Stomach smooth muscle (tissue), 2 donors: ENCODE data around the gene TUB.

Experiments used
- H3K27ac ChIP-seq: one replicate; pipeline ENCODE4 v1.7.0; 2013; ENCODE audit warnings: mild to moderate bottlenecking, low read length, inconsistent platforms
- H3K27me3 ChIP-seq, 2 donors: one replicate each; pipeline ENCODE4 v1.7.0; 2013; ENCODE audit warnings: low read length in 2 of 2; ENCODE audit not compliant: insufficient read depth in 2 of 2, control insufficient read depth in 1 of 2
- H3K36me3 ChIP-seq, 2 donors: one replicate each; pipeline ENCODE4 v1.7.0; 2013; ENCODE audit warnings: low read length in 2 of 2; ENCODE audit not compliant: control insufficient read depth in 2 of 2, insufficient read depth in 2 of 2
- H3K4me1 ChIP-seq: one replicate; pipeline ENCODE4 v1.7.0; 2013; ENCODE audit warnings: low read length; ENCODE audit not compliant: control insufficient read depth, insufficient read depth
- H3K4me3 ChIP-seq, 2 donors: one replicate each; pipeline ENCODE4 v1.7.0; 2013; ENCODE audit warnings: low read length in 2 of 2
- H3K9ac ChIP-seq, 2 donors: one replicate each; pipeline ENCODE4 v1.7.0; 2013; ENCODE audit warnings: low read length in 2 of 2, mild to moderate bottlenecking in 1 of 2
- H3K9me3 ChIP-seq, 2 donors: one replicate each; pipeline ENCODE4 v1.7.0; 2013; ENCODE audit warnings: low read length in 2 of 2; ENCODE audit not compliant: control insufficient read depth in 2 of 2
- donor health status: healthy.
- donor health status: Pancreatic carcinoma.

TUB gene

DNA sequence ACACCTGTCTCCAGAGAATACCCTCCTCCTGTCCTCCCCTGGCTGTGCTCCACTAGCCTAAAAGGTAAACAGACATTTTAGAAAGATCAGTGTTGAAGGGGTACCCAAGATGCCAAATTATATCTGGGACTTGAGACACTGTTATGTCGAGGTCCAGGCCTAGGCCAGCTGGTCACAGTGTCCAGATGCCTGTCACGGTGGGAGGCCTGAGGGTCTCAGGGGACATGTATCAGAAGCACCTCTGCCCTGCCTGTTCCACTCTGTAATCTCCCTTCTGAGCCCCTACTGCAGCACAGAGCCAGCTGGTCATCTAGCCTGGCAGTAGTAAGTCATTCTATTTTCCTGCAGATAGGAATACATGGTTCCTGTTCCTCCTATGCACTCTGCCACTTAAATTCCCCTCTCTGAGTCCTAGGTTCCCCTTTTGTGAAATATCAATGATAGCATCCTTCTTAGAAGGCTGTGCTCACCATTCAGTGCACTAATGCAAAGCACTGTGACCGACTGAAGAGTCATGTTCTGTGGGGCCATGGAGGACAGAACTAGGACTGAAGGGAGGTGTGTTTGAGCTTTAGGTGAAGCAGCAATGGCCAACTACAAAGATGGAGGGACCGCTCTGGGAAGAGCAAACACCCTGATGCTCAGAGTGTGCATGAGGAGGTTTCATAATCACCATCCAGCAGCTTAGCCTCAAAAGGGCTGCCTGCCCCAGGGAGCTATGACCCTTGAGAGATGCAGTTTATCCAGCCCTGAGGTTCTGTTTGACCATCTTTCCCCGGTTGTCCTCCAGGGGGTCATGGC is 44.8 kb upstream of the TUB start:
- H3K4me1 ChIP-seq, result peaks cover 7% of the 10 kb centered on the region
- H3K9ac ChIP-seq, result no peak overlapping the region
- H3K27ac ChIP-seq, result no peak overlapping the region
- no peaks in the 10 kb centered on the region for H3K27me3 ChIP-seq
- no peaks in the 10 kb centered on the region for H3K36me3 ChIP-seq
- H3K4me3 ChIP-seq, result no peak overlapping the region
- no peaks in the 10 kb centered on the region for H3K9me3 ChIP-seq

DNA sequence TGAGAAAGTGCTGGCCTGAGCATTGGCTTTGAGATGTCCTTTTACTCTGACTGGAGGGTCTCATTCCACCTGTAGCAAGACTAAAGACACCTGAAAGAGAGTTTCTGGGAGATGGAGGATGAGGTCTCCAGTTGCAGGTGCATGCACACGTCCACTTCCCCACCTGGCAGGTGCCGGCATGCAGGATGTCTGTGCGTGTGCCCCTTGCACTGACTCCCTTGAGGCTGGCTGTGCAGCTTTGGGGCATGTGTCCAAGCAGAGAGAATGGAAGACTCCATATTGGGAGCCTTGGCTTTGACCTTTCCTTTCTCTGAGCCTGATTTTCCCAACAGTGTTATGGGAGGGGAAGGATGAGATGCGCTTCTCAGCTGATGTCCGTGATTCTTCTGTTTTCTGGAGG is 44.0 kb upstream of the TUB start:
- no peaks in the 10 kb centered on the region for H3K36me3 ChIP-seq
- H3K4me3 ChIP-seq, result no peak overlapping the region
- H3K4me1 ChIP-seq, result peaks cover 7% of the 10 kb centered on the region
- H3K27ac ChIP-seq, result no peak overlapping the region
- H3K9ac ChIP-seq, result no peak overlapping the region
- H3K9me3 ChIP-seq, result no peaks in the 10 kb centered on the region
- H3K27me3 ChIP-seq, result no peaks in the 10 kb centered on the region

- Histone ChIP-seq H3K9me3 (no peaks in the 10 kb centered on the region), H3K27ac (no peak overlapping the region), H3K4me1 (peaks cover 2% of the 10 kb centered on the region), H3K4me3 (no peak overlapping the region), H3K36me3 (no peaks in the 10 kb centered on the region), H3K27me3 (no peaks in the 10 kb centered on the region), H3K9ac (no peak overlapping the region)
Measured at GRCh38 chr11:8038393-8038792, 42.6 kb upstream of the TUB start.

GRCh38 chr11:8038811-8039529 is 42.0 kb upstream of the TUB start:
- Histone ChIP-seq H3K9ac (no peak overlapping the region), H3K27me3 (no peaks in the 10 kb centered on the region), H3K9me3 (no peaks in the 10 kb centered on the region), H3K27ac (no peak overlapping the region), H3K4me3 (no peak overlapping the region), H3K4me1 (no peaks in the 10 kb centered on the region), H3K36me3 (no peaks in the 10 kb centered on the region)

- Histone ChIP-seq H3K27me3 (no peaks in the 10 kb centered on the region), H3K9ac (no peak overlapping the region), H3K36me3 (no peaks in the 10 kb centered on the region), H3K9me3 (no peaks in the 10 kb centered on the region), H3K4me3 (no peak overlapping the region), H3K4me1 (no peaks in the 10 kb centered on the region), H3K27ac (no peak overlapping the region)
Measured at GRCh38 chr11:8039530-8040260, 41.3 kb upstream of the TUB start.

- H3K27me3 ChIP-seq, result no peaks in the 10 kb centered on the region
- H3K27ac ChIP-seq, result no peak overlapping the region
- no peaks in the 10 kb centered on the region for H3K9me3 ChIP-seq
- H3K4me3 ChIP-seq, result no peak overlapping the region
- H3K36me3 ChIP-seq, result no peaks in the 10 kb centered on the region
- H3K4me1 ChIP-seq, result no peaks in the 10 kb centered on the region
- no peak overlapping the region for H3K9ac ChIP-seq
Measured at GRCh38 chr11:8040261-8040920, 40.6 kb upstream of the TUB start.

DNA sequence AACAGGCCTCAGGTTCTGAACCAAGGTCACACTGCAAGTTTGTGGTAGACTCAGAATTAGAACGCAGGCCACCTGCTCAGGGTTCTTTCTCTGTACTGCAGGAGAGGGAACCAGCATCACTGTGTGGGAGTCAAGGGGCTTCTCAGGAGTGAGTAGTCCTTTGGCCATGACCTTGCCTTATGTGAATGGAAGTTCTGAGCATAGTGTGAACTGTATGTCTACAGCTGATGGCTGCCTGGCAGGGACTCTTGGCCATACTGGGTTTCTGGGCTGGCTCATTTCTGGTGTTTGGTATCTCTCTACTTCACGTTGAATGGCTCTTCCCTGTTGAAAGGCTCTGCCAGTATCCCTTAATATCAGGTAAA is 40.1 kb upstream of the TUB start:
- Histone ChIP-seq H3K27me3 (no peaks in the 10 kb centered on the region), H3K4me1 (no peaks in the 10 kb centered on the region), H3K4me3 (no peak overlapping the region), H3K27ac (no peak overlapping the region), H3K9ac (no peak overlapping the region), H3K36me3 (no peaks in the 10 kb centered on the region), H3K9me3 (no peaks in the 10 kb centered on the region)

DNA sequence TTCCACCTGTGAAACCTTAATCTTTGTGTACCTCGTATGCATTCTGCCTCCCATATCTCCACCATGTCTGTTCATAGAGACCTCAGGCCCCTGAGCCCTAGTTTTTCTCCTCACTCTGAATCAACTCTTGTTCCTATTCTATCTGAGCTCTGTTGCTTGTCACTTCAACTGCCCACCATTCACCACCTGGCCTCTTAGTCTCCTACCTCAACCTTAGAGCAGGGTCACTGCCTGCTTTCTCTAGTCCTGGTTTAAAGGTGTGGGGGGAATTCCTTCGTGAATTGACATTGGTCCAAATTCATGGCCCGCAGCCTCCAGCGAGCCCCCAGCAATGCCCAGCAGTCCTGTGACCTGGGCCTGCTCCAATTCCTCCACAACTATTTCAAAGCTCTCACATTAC is 39.4 kb upstream of the TUB start:
- H3K27ac ChIP-seq, result no peak overlapping the region
- no peak overlapping the region for H3K4me3 ChIP-seq
- no peaks in the 10 kb centered on the region for H3K36me3 ChIP-seq
- no peaks in the 10 kb centered on the region for H3K27me3 ChIP-seq
- no peak overlapping the region for H3K9ac ChIP-seq
- H3K9me3 ChIP-seq, result no peaks in the 10 kb centered on the region
- no peaks in the 10 kb centered on the region for H3K4me1 ChIP-seq

GRCh38 chr11:8043756-8044155 is 37.3 kb upstream of the TUB start:
- Histone ChIP-seq H3K36me3 (no peaks in the 10 kb centered on the region), H3K27ac (no peak overlapping the region), H3K27me3 (no peaks in the 10 kb centered on the region), H3K4me1 (no peaks in the 10 kb centered on the region), H3K9me3 (no peaks in the 10 kb centered on the region), H3K9ac (no peak overlapping the region), H3K4me3 (no peak overlapping the region)

DNA sequence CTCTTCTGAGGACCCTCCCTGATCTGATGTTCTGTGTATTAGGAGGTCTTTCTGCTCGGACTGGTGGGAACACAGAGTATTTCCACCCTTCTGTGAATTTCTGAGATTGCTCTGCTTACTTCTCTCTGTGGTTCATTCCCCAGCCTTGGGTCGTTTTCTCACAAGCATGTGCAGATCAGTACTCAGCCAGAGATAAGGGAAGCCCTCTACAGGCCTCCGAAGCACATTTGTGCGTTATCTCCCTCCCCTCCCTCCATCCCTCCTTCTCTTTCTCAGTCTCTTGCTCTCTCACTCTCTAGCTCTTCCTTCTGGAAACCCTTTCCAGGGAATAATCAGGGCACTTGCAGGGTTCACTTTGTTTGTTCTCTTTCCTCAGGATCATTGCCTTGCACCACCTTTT is 35.2 kb upstream of the TUB start:
- H3K4me3 ChIP-seq, result no peak overlapping the region
- H3K9ac ChIP-seq, result no peak overlapping the region
- no peaks in the 10 kb centered on the region for H3K9me3 ChIP-seq
- H3K27ac ChIP-seq, result no peak overlapping the region
- H3K27me3 ChIP-seq, result no peaks in the 10 kb centered on the region
- no peaks in the 10 kb centered on the region for H3K36me3 ChIP-seq
- H3K4me1 ChIP-seq, result no peaks in the 10 kb centered on the region
